ENCODE results near the gene RC3H2. TPM values are rescaled to one million over a fixed set of nuclear protein-coding genes. Genes with fewer than 3 reads are reported as not detected.
"Not testable (repeated sequence)": the region's sequence is repeated elsewhere in the genome, so short reads cannot be mapped to it uniquely, and the experiment has no call there.

RC3H2 gene
- total RNA-seq, 4 donors from 2014 or later, result 42.5 to 163 (median 54.7) TPM

DNA sequence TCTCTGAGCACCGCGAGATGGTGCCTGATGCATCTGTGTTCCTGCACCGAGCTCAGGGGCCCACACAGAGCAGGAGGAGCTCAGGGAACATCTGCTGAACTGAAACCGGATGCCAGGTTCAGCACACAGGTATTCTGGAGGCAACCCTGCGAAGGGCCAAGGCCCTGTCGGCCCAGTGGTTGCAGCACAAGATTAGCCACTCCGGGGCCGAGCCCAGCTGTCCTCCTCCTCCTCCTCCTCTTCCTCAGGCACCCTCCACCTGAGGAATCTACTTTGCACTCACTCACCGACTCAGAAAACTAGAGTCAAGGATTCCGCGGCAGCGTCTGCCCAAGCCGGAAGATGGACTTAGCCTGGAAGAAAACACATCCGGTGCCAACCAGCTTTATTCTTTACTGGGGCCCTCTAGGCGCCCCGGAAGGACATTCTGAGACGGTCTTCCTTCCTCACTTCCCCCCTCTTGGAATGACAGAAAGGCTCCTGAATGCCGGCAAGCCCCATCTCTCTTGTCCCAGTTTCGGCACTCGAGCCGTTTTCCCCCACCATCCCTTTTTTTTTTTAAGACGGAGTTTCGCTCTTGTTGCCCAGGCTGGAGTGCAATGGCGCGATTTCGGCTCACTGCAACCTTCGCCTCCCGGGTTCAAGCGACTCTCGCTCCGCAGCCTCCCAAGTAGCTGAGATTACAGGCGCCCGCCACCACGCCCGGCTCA is 8.0 kb upstream of the RC3H2 start, which contains the start of gene ZBTB6:
TSS of gene ZBTB6 (minus strand) at position 360 of the 710 bp plus-strand sequence. CDS start 1,251 bp downstream, outside the sequence.
- in situ Hi-C loops (cut with MboI; ENCODE audit: low pct_ligation_motif_present in 1 of 4, low pct_unique_long_range_greater_than_20kb in 1 of 4, low sequenced_read_pairs in 3 of 4), result no loop called here
- Histone ChIP-seq H3K4me1 (peaks cover 5 to 16% (median 10%) of the 10 kb centered on the region in 4 donors), H3K27me3 (no peaks in the 10 kb centered on the region), H3K27ac (peak within 1 kb of the TSS; percentile 84 to 94 (median 90)), H3K9me3 (no peaks in the 10 kb centered on the region), H3K4me3 (peak within 1 kb of the TSS; percentile 68 to 95 (median 82)), H3K36me3 (peaks cover 0 to 26% (median 9%) of the 10 kb centered on the region in 4 donors)
- DNase-seq, result peak; percentile 80
- intact Hi-C loops (cut with DNase I; ENCODE audit: low total_unique reads), result no loop called here
- 0% methylated on average over 7 to 35 of the region's 35 CpGs for WGBS, 2 donors (ENCODE audit: low coverage in 1 of 2)
- peak; percentile 12 to 67 (median 65) for TF ChIP-seq POLR2AphosphoS5 (IDR thresholded peaks at IDR 0.05)
- peak; percentile 62 for TF ChIP-seq POLR2A (IDR thresholded peaks at IDR 0.05)
- TF ChIP-seq EP300 (IDR thresholded peaks at IDR 0.05; ENCODE audit: low read depth), result no peak
- TF ChIP-seq, protein P1, sequence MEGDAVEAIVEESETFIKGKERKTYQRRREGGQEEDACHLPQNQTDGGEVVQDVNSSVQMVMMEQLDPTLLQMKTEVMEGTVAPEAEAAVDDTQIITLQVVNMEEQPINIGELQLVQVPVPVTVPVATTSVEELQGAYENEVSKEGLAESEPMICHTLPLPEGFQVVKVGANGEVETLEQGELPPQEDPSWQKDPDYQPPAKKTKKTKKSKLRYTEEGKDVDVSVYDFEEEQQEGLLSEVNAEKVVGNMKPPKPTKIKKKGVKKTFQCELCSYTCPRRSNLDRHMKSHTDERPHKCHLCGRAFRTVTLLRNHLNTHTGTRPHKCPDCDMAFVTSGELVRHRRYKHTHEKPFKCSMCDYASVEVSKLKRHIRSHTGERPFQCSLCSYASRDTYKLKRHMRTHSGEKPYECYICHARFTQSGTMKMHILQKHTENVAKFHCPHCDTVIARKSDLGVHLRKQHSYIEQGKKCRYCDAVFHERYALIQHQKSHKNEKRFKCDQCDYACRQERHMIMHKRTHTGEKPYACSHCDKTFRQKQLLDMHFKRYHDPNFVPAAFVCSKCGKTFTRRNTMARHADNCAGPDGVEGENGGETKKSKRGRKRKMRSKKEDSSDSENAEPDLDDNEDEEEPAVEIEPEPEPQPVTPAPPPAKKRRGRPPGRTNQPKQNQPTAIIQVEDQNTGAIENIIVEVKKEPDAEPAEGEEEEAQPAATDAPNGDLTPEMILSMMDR (IDR thresholded peaks at IDR 0.05), result no peak

DNA sequence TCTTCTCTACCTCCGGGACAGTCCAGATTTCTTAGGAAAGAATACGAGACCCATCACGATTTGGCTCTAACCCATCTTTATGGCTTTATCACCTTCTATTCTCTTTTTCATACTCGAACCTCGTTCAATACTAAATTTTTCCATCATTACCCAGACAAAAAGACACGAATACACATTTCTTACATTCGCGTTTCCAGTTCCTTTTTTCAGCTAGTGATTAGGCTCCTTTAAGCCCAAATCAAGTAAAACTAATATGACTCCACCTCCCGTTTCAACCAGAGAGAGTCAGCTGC is 7.5 kb upstream of the RC3H2 start:
- WGBS, 2 donors (ENCODE audit: low coverage in 1 of 2), result 1 to 3% methylated on average over 7 to 9 of the region's 9 CpGs
- no peaks in the 10 kb centered on the region for H3K9me3 ChIP-seq
- peaks cover 0 to 26% (median 9%) of the 10 kb centered on the region in 4 donors for H3K36me3 ChIP-seq
- no peak for TF ChIP-seq POLR2AphosphoS5 (IDR thresholded peaks at IDR 0.05)
- no peak for TF ChIP-seq EP300 (IDR thresholded peaks at IDR 0.05; ENCODE audit: low read depth)
- no peak for TF ChIP-seq POLR2A (IDR thresholded peaks at IDR 0.05)
- TF ChIP-seq, protein P1 (IDR thresholded peaks at IDR 0.05), result no peak
- H3K4me3 ChIP-seq, result peak overlapping the region; percentile 68 to 95 (median 82)
- peak overlapping the region; percentile 84 to 94 (median 90) for H3K27ac ChIP-seq
- DNase-seq, result no peak
- in situ Hi-C loops (cut with MboI; ENCODE audit: low pct_ligation_motif_present in 1 of 4, low pct_unique_long_range_greater_than_20kb in 1 of 4, low sequenced_read_pairs in 3 of 4) (no loop called here), intact Hi-C loops (cut with DNase I; ENCODE audit: low total_unique reads) (no loop called here)
- H3K27me3 ChIP-seq, result no peaks in the 10 kb centered on the region
- H3K4me1 ChIP-seq, result peaks cover 5 to 16% (median 10%) of the 10 kb centered on the region in 4 donors

DNA sequence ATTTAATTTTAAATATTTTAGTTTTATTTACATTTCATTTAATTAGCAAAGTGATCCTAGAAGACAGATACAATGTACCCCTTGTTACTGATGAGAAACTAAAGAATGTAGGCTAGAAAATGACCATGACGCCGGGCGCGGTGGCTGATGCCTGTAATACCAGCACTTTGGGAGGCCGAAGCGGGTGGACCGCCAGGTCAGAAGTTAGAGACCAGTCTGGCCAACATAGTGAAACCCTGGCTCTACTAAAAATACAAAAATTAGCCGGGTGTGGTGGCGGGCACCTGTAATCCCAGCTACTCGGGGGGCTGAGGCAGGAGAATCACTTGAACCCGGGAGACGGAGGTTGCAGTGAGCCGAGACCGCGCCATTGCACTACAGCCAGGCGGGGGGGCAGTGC is 963 bp upstream of the RC3H2 start:
- WGBS, 2 donors (ENCODE audit: low coverage in 1 of 2), result 93 to 95% methylated on average over 3 to 16 of the region's 16 CpGs
- H3K4me3 ChIP-seq; DNase-seq; intact Hi-C loops (cut with DNase I; ENCODE audit: low total_unique reads); H3K9me3 ChIP-seq; in situ Hi-C loops (cut with MboI; ENCODE audit: low pct_ligation_motif_present in 1 of 4, low pct_unique_long_range_greater_than_20kb in 1 of 4, low sequenced_read_pairs in 3 of 4); H3K27me3 ChIP-seq: not testable (repeated sequence)
- Histone ChIP-seq H3K27ac (peak overlapping the region in 1 of 4 donors; percentile 96), H3K36me3 (peaks cover 0 to 20% (median 6%) of the 10 kb centered on the region in 4 donors), H3K4me1 (peaks cover 10 to 35% (median 21%) of the 10 kb centered on the region in 4 donors)

DNA sequence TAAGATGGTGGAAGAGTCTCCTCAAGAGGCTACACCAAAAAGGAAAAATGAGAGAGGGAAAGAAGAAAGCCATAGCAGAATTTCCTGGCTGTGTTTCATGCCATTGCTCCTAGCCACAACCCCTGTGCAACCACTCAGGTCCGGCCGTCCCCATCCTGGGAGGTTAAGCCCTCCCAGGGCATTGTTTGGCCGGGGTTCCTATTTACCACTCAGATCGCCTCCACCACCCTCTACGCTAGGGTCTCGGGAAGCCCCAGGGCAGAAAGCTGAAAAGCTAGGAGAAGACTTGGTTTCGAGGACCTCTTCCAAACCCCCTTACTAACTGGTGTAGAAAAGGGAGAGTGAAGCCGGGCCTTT is 715 bp downstream of the RC3H2 start:
- Histone ChIP-seq H3K9me3 (no peaks in the 10 kb centered on the region), H3K4me3 (peak overlapping the region; percentile 78 to 98 (median 90)), H3K27ac (peak overlapping the region; percentile 96 to 99 (median 96)), H3K27me3 (no peaks in the 10 kb centered on the region), H3K4me1 (peaks cover 10 to 52% (median 26%) of the 10 kb centered on the region in 4 donors), H3K36me3 (peaks cover 0 to 7% (median 0%) of the 10 kb centered on the region in 4 donors)
- intact Hi-C loops (cut with DNase I; ENCODE audit: low total_unique reads), result no loop called here
- 0% methylated on average over 1 to 8 of the region's 8 CpGs for WGBS, 2 donors (ENCODE audit: low coverage in 1 of 2)
- TF ChIP-seq EP300 (IDR thresholded peaks at IDR 0.05; ENCODE audit: low read depth) (no peak), POLR2A (IDR thresholded peaks at IDR 0.05) (no peak), POLR2AphosphoS5 (IDR thresholded peaks at IDR 0.05) (no peak)
- TF ChIP-seq, protein P1 (IDR thresholded peaks at IDR 0.05), result no peak
- DNase-seq, result peak; percentile 31
- in situ Hi-C loops (cut with MboI; ENCODE audit: low pct_ligation_motif_present in 1 of 4, low pct_unique_long_range_greater_than_20kb in 1 of 4, low sequenced_read_pairs in 3 of 4), result no loop called here

Measured in transverse colon (tissue), 4 donors.